SK-N-DZ (cell line): Measurements from ENCODE around the gene ADAMTS2. TPM values are rescaled to one million over a fixed set of nuclear protein-coding genes. Genes with fewer than 3 reads are reported as not detected.

Source experiments
- DNase-seq: peaks from one replicate; pipeline ENCODE4 v3.0.0-alpha.2; 2015; ENCODE audit warnings: low spot score
- polyA plus RNA-seq, 2 experiments: library from polyadenylated mRNA; depleted of rRNA; stranded (reverse); fragments of >200 nt; gene quantifications; 2 replicates each; pipeline ENCODE4 v1.2.3, GENCODE V29; 2014

Gene ADAMTS2
- 13.2 and 17.5 TPM in 2 replicates for polyA plus RNA-seq (2014; cell fraction: cytosol; rRNA removed)
- 36.5 and 52.0 TPM in 2 replicates for polyA plus RNA-seq (2014; cell fraction: nucleus; rRNA removed)

DNA sequence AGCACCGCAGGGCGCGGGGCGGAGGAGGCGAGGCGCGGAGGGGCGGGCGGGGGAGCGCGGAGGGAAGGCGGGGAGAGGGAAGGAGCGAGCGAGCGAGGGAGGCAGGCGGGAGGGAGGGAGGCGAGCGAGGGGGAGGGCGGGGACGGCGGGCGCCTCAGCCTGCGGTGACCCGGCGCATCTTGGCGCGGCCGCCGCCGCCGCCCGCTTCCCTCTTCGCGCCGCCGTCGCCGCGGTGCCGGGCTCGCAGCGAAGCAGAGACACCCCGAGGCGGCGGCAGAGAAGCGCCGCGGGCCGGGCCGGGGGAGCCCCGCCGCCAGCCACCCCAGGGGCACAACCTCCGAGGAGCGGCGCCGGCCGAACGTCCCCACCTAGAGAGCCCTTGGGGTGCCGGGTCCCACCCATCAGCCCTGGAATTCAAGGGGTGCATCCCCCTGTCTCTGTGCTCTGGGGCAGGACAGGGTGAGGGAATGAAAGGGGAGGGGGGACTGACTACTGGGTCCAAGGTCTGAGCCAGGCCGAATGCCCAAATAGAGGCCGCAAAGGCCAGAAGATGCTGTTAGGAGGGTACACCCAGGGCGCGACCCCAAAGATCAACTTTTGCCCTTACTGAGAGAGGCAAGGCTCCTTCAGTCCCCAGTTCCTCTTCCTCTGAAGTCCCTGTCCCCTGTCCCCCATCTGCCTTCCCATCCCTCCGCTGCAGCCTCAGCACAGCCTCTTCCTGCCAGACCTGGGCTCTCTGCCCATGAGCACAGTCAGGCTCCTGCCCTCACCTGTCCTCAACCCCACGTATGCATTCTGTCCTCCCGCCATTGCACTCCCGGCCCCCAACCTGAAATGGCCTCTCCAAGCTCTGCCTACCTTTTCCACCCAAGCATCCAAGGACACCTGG, at the start of gene ADAMTS2:
Gene ADAMTS2 (minus strand): TSS at position 29 of the 889 bp plus-strand sequence. CDS start 133 bp downstream, outside the sequence.
- peak; percentile 49 for DNase-seq

- DNase-seq, result no peak
Observed at GRCh38 chr5:179393078-179393477, 47.8 kb upstream of the ADAMTS2 start.

- peak; percentile 93 for DNase-seq
Observed at GRCh38 chr5:179387151-179388110, 42.2 kb upstream of the ADAMTS2 start.

DNA sequence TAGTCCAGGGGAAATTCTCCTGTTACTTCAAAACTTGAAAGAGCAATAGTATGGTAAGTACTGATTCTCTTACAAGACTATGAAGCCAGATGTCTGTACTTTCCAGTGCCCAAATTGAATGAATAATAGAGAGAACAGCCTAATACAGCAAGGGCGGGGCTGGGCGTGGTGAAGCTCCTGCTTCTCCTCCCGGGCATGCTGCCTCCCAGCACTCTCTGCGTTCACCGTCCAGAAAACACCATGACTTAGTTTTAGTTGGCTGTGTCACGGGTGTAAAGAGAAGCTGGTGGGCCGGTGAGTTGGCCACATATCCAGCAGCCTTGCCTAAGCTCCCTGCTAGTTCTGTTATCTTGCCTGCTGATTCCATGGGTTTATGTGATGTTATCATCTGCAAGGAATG, 40.7 kb upstream of the ADAMTS2 start:
- no peak for DNase-seq

DNA sequence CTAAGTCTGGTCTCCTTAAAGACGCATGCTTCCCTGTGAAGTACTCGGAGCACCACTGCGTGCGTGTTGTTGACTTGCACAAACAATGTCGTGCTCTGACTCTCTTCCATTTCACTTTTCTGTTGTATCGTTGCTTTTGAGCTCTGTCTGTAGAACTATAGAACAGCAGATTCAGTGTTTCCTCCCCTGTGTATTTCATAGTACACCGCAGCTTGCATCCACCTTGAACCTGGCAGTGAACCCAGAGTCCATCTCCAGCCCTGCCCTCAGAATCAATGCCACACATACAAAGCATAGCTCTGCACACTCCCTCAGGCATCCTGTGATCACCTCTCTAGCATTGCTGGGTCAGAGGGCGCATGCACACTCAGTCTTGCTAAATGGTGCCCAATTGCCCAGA, 37.2 kb upstream of the ADAMTS2 start:
- DNase-seq, result no peak

DNA sequence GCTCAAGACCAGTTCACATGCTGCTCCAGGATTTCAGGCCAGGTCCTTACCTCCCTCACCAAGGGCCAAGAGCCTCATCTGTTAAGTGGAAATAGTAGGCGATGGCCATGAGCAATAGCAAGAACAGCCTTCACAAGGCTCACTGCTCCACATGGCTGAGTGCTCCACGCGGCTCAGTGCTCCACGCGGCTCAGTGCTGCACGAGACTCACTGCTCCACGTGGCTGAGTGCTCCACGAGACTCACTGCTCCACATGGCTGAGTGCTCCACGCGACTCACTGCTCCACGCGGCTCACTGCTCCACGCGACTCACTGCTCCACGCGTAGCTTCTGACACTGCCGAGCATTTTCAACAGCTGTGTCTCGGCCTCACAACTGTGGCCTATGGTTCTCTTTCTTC, 36.4 kb upstream of the ADAMTS2 start:
- no peak for DNase-seq

GRCh38 chr5:179380211-179381035, 35.2 kb upstream of the ADAMTS2 start:
- DNase-seq, result no peak

DNA sequence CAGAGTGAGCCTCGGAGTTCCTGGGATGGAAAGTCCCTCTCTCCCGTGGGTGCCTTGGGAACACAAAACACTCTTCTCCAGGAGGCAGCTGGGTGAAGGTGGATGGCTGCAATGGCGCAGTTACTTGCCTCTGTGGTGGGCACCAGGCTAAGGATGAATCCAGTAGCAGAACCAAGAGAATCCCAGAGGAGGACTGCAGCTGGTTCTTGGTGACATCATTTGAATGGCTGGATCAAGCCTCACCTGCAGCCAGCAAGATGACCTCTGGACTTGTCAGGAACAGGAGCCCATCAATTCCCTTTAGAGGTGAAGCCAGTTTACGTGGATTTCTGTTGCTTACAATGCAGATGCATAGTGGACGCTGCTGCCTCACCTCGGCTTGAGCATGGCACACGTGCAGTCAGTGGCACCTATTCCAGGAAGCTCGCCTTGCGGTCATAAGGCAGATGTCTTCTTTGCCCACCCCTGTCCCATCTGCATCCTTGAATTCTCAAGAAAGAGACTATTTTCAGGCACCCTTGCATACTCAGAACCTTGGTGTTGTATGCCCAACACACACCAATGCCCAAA, 34.1 kb upstream of the ADAMTS2 start:
- DNase-seq, result no peak

GRCh38 chr5:179378441-179379271, 33.4 kb upstream of the ADAMTS2 start:
- DNase-seq, result no peak

GRCh38 chr5:179378116-179378440, 32.8 kb upstream of the ADAMTS2 start:
- no peak for DNase-seq

DNA sequence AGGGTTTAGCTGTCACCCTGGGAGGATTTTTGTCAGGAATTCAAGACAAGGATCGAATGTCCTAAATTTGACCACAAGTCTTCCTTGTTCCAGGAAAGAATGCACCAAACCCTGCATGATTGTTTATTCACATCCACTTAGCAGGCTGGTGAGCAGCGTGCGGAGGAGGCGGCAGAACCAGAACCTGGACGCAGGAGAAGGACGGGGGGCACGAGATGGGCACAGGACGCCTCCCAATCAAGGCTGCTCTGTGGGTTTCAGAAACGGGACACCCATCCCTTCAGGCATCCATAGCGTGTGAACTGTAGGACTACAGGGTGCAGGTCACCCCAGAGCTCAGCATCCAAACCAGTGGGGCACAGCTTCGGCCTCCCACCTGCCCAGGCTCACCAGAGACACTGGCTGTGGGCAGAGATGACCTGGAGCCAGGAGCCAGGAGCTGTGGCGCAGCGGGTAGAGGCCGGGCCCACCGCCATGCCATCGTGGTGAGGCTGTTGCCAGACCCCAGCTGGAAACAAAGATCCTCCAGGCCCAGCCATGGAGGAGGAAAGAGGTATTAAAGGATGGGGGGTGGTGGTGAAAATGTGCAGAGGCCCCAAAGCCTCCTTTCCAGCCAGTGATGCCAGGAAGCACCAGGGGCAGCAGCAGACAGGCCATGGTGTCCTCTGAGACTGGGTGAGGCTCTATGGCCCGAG, 32.3 kb upstream of the ADAMTS2 start:
- DNase-seq, result no peak

DNA sequence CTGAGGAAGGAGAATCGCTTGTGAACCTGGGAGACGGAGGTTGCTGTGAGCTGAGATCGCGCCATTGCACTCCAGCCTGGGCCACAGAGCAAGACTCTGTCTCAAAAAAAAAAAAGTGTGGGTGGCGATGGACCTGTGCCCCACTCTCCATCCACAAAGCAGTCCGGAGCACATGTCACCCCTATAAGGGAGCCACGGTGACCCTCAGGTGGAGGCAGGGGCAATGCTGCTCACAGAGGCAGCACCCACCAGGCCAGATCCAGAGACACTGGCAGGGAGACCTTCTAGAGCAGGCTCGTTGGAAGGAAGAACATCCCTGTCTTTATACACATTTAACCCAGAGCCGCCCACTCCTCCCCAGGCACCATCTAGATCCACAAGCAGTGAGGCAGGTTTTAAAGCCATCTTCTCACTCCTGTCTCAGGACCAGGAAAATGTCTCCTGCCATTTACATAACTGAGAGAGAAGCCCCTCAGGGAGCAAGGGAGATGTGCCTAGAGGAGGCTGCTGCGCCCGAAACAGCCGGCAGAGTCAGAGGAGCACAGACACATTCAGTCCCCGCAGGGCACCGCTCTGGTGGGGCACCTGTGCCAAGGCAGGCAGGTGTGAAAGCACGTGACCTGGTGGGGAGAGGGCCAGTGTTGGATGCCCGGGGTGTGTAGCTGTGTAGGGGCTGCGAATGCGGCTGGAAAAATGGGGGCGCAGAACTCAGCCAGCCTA, 31.6 kb upstream of the ADAMTS2 start:
- DNase-seq, result no peak

GRCh38 chr5:179375831-179376365, 30.6 kb upstream of the ADAMTS2 start:
- no peak for DNase-seq

DNA sequence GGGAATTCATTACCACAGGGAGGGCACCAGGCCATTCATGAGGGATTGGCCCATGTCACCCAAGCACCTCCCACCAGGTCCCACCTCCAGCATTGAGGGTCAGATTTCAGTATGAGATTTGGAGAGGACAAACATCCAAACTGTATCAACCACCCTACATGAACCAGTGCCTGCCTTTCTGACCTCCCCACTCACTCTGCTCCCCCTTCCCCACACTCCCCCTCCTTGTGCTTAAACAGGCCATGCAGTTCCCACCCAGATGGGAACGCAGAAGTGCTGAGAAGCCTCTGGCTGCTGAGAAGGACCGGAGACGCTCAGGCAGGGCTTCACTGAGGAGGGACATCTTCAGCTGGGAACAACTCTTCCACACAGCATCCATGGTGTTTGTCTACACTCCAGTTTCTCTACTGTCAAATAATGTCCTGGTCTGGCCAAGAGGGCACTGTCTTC, 30.0 kb upstream of the ADAMTS2 start:
- peak; percentile 87 for DNase-seq

DNA sequence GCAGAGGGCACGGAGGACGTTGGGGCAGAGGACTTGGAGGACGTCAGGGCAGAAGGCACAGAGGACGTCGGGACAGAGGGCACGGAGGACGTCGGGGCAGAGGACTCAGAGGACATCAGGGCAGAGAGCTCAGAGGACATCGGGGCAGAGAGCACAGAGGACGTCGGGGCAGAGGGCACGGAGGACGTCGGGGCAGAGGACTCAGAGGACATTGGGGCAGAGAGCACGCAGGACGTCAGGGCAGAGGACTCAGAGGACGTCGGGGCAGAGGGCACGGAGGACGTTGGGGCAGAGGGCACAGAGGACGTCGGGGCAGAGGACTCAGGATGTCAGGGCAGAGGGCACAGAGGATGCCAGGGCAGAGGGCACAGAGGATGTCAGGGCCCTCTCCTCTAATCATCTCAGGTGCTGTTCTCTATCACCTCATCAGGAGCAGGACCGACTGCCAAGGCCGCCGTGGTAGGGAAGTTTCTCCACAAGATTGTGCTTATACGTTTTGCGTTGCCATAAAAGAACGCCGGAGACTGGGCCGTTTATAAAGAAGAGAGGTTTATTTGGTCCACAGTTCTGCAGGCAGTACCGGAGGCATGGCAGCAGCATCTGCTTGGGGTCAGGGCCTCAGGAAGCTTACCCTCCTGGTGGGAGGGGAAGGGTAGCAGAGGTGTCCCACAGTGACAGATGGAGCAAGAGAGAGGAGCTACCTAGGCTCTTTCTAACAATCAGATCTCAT, 29.4 kb upstream of the ADAMTS2 start:
- DNase-seq, result no peak

DNA sequence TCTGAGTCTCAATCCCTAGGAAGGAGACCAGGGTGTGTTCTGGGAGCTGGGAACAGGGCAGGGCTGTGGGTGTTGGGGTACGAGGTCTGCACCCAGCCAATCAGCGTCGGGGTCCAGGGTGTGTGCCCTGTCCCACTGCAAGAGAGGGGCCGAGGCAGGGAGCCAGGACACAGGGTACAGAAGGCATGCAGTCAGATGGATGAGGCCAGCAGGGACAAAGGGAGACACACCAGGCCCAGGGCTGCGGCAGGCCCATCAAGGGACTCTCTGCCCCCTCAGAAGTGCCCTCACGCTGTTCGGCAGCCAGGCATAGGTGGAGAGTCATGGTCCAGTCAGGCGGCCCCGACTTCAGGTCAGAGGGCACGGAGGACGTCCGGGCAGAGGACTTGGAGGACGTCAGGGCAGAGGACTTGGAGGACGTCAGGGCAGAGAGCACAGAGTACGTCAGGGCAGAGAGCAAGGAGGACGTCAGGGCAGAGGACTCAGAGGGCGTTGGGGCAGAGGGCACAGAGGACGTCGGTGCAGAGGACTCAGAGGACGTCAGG, 28.8 kb upstream of the ADAMTS2 start:
- no peak for DNase-seq
